Prostate gland (tissue), 2 donors: ENCODE measurements around the gene KIF26B. TPM values are rescaled to one million over a fixed set of nuclear protein-coding genes. Genes with fewer than 3 reads are reported as not detected.

Experiments used
- DNase-seq: peaks from one replicate; pipeline ENCODE4 v3.0.0-alpha.2; 2019; ENCODE audit warnings: low spot score
- H3K27ac ChIP-seq, 2 donors: fragments of 200-600 bp; sonication (generic); 2 replicates each; pipeline ENCODE4 v1.5.1; 2017 to 2019
- H3K27me3 ChIP-seq: fragments of 200-600 bp; sonication (generic); replicated peaks from 2 replicates; pipeline ENCODE4 v1.5.1; 2019; ENCODE audit not compliant: insufficient read depth
- H3K36me3 ChIP-seq, 2 donors: fragments of 200-600 bp; sonication (generic); 1 replicate in 1 of 2; 2 replicates in 1 of 2; pipeline versions ENCODE4 v1.5.1 to v1.8.1; 2017 to 2019
- H3K4me1 ChIP-seq: fragments of 200-600 bp; sonication (generic); replicated peaks from 2 replicates; pipeline ENCODE4 v1.5.1; 2019
- H3K4me3 ChIP-seq, 2 donors: fragments of 200-600 bp; sonication (generic); 2 replicates each; pipeline ENCODE4 v1.5.1; 2017 to 2019
- H3K9me3 ChIP-seq: fragments of 200-600 bp; sonication (generic); 2 replicates; pipeline ENCODE4 v1.5.1; 2017
- CTCF ChIP-seq, 4 experiments: fragments of 200-600 bp in 2 of 4; fragments of 450-650 bp in 2 of 4; sonication (generic) in 2 of 4; IDR thresholded peaks; 1 replicate in 3 of 4; 2 replicates in 1 of 4; pipeline ENCODE4 v1.5.1; 2016 to 2019; ENCODE audit warnings: antibody characterized with exemption in 4 of 4, mild to moderate bottlenecking in 2 of 4, moderate library complexity in 2 of 4
- POLR2A ChIP-seq: fragments of 450-650 bp; IDR thresholded peaks from one replicate; pipeline ENCODE4 v1.6.1; 2016; ENCODE audit warnings: antibody characterized with exemption, mild to moderate bottlenecking
- POLR2AphosphoS5 ChIP-seq: sonication (generic); formaldehyde crosslinking; IDR thresholded peaks from one replicate; pipeline ENCODE4 v1.6.1; 2017; ENCODE audit warnings: antibody characterized with exemption
- WGBS: methylation state at CpG from one replicate; pipeline ENCODE4 v1.1.5; 2018; 5-methylcytosine and 5-hydroxymethylcytosine counted together
- intact Hi-C: fragments of 100-400 bp; cut with DNase I; formaldehyde crosslinking; loops from one replicate; pipeline ENCODE4 v1.14.2; 2022
- total RNA-seq, 2 donors: library from RNA; depleted of rRNA; stranded (reverse); fragments of >200 nt; gene quantifications; one replicate each; pipeline ENCODE4 v1.1.0, GENCODE V29; 2016

KIF26B gene
- total RNA-seq = 1 to 10 TPM; 3.3 to 3.8 TPM

- H3K4me3 ChIP-seq = peak within 1 kb of the TSS; percentile 41 to 44
- no peaks in the 10 kb centered on the region for H3K27me3 ChIP-seq
- no peaks in the 10 kb centered on the region for H3K9me3 ChIP-seq
- no peaks in the 10 kb centered on the region for H3K36me3 ChIP-seq
- DNase-seq = no peak
- H3K27ac ChIP-seq = peak within 1 kb of the TSS in 1 of 2 donors; percentile 24
- TF ChIP-seq CTCF (IDR thresholded peaks at IDR 0.05) = no peak
- no peak for TF ChIP-seq POLR2AphosphoS5
- no peak for TF ChIP-seq POLR2A
- under 1% methylated on average over 64 of the region's 83 CpGs for WGBS
- intact Hi-C loops = loop anchor here (2.0 to 5.0 kb wide), 4 partner anchors 848 to 1298 kb away; no protein-coding TSS in a partner anchor
- H3K4me1 ChIP-seq = peaks cover 12% of the 10 kb centered on the region
These were observed at the start of gene KIF26B for GRCh38 chr1:245154429-245155271. TSS of gene KIF26B (plus strand) at chr1:245154985. CDS start at chr1:245155425, 440 bp downstream.

GRCh38 chr1:245105042-245105441 lies 49.7 kb upstream of the KIF26B start:
- Histone ChIP-seq H3K27ac (no peak overlapping the region), H3K27me3 (no peaks in the 10 kb centered on the region), H3K4me1 (no peaks in the 10 kb centered on the region), H3K9me3 (no peaks in the 10 kb centered on the region), H3K36me3 (no peaks in the 10 kb centered on the region), H3K4me3 (no peak overlapping the region)
- TF ChIP-seq POLR2AphosphoS5 (no peak), CTCF (IDR thresholded peaks at IDR 0.05) (no peak), POLR2A (no peak)
- intact Hi-C loops = no loop called here
- WGBS = 88% methylated on average over 3 of the region's 3 CpGs
- no peak for DNase-seq

- H3K36me3 ChIP-seq = no peaks in the 10 kb centered on the region
- H3K27me3 ChIP-seq = no peaks in the 10 kb centered on the region
- no peaks in the 10 kb centered on the region for H3K9me3 ChIP-seq
- WGBS = 80% methylated on average over 5 of the region's 5 CpGs
- intact Hi-C loops = no loop called here
- no peaks in the 10 kb centered on the region for H3K4me1 ChIP-seq
- DNase-seq = no peak
- TF ChIP-seq CTCF (IDR thresholded peaks at IDR 0.05) (no peak), POLR2AphosphoS5 (no peak), POLR2A (no peak)
- no peak overlapping the region for H3K4me3 ChIP-seq
- H3K27ac ChIP-seq = no peak overlapping the region
These were observed 48.9 kb upstream of the KIF26B start for GRCh38 chr1:245105815-245106410.

- H3K9me3 ChIP-seq = no peaks in the 10 kb centered on the region
- no peak overlapping the region for H3K27ac ChIP-seq
- no peaks in the 10 kb centered on the region for H3K27me3 ChIP-seq
- WGBS = 93% methylated on average over 7 of the region's 7 CpGs
- TF ChIP-seq POLR2A (no peak), CTCF (IDR thresholded peaks at IDR 0.05) (no peak), POLR2AphosphoS5 (no peak)
- H3K4me1 ChIP-seq = no peaks in the 10 kb centered on the region
- intact Hi-C loops = no loop called here
- no peak overlapping the region for H3K4me3 ChIP-seq
- no peak for DNase-seq
- no peaks in the 10 kb centered on the region for H3K36me3 ChIP-seq
These were observed 47.0 kb upstream of the KIF26B start for GRCh38 chr1:245107776-245108114.
